ENCODE measurements around the gene UPF1. TPM values are rescaled to one million over a fixed set of nuclear protein-coding genes. Genes with fewer than 3 reads are reported as not detected.

Gene UPF1
- total RNA-seq, 1 donor from 2014 or later, result 57.8 TPM

DNA sequence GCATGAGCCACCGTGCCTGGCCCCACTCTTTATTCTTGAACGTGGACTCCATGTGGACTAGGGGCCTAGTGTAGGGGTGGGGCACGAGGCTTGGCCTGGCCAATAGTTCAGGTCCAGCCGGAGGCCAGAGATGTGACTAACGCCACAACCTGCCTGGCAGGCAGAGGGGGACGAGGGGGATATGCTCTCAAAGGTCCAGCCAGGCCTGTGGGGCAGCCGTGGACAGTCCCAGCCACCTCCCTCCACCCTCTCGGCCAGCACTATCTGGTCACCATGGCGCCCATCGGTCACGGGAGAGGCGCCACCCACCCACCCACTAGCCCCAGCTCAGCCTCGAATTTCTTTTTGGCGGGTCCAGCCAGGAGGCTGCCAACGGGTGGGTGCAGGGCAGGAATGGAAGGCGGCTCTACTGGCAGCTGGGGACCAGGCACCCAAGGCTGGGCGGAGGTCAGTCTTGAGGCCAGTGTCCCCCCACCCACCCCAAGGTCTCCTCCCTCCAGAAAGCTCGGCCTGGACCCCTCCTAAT is 66.4 kb downstream of the UPF1 start:
- H3K4me1 Mint-ChIP-seq (ENCODE audit: low read depth, unreplicated experiment), result peaks cover 2% of the 10 kb centered on the region
- FAIRE-seq (no peak), DNase-seq (ENCODE audit: low read depth) (no peak)
- Histone ChIP-seq H3K4me3 (ENCODE audit: insufficient read depth, low read depth, low read length) (no peak overlapping the region), H3K27me3 (ENCODE audit: insufficient read depth, low read length) (peaks cover 7% of the 10 kb centered on the region), H3K4me2 (ENCODE audit: low read length) (no peak overlapping the region), H3K9ac (ENCODE audit: low read length) (no peak overlapping the region), H3K9me3 (ENCODE audit: insufficient read depth, low read depth, low read length) (no peaks in the 10 kb centered on the region), H3K27ac (ENCODE audit: low read depth, low read length) (no peak overlapping the region), H2AFZ (ENCODE audit: low read depth, low read length) (no peak overlapping the region), H3K79me2 (ENCODE audit: insufficient read depth, low read length) (no peaks in the 10 kb centered on the region), H3K4me1 (ENCODE audit: insufficient read depth, low read length) (peaks cover 9% of the 10 kb centered on the region), H3K36me3 (ENCODE audit: insufficient read depth, low read length) (no peaks in the 10 kb centered on the region), H4K20me1 (ENCODE audit: insufficient read depth, low read length) (peaks cover 47% of the 10 kb centered on the region)
- no peaks in the 10 kb centered on the region for H3K27me3 Mint-ChIP-seq (ENCODE audit: low read depth, unreplicated experiment)
- no peak overlapping the region for H3K27ac Mint-ChIP-seq (ENCODE audit: unreplicated experiment)
- TF ChIP-seq EZH2 (IDR thresholded peaks at IDR 0.05; ENCODE audit: insufficient read depth, low read length), result no peak
- TF ChIP-seq, protein P1, sequence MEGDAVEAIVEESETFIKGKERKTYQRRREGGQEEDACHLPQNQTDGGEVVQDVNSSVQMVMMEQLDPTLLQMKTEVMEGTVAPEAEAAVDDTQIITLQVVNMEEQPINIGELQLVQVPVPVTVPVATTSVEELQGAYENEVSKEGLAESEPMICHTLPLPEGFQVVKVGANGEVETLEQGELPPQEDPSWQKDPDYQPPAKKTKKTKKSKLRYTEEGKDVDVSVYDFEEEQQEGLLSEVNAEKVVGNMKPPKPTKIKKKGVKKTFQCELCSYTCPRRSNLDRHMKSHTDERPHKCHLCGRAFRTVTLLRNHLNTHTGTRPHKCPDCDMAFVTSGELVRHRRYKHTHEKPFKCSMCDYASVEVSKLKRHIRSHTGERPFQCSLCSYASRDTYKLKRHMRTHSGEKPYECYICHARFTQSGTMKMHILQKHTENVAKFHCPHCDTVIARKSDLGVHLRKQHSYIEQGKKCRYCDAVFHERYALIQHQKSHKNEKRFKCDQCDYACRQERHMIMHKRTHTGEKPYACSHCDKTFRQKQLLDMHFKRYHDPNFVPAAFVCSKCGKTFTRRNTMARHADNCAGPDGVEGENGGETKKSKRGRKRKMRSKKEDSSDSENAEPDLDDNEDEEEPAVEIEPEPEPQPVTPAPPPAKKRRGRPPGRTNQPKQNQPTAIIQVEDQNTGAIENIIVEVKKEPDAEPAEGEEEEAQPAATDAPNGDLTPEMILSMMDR (IDR thresholded peaks at IDR 0.05; ENCODE audit: insufficient read depth, low read depth, low read length), result no peak
- peaks cover 10% of the 10 kb centered on the region for H3K36me3 Mint-ChIP-seq (ENCODE audit: low read depth, unreplicated experiment)
- no peak overlapping the region for H3K4me3 Mint-ChIP-seq (ENCODE audit: unreplicated experiment)
- H3K9me3 Mint-ChIP-seq (ENCODE audit: unreplicated experiment), result no peaks in the 10 kb centered on the region

DNA sequence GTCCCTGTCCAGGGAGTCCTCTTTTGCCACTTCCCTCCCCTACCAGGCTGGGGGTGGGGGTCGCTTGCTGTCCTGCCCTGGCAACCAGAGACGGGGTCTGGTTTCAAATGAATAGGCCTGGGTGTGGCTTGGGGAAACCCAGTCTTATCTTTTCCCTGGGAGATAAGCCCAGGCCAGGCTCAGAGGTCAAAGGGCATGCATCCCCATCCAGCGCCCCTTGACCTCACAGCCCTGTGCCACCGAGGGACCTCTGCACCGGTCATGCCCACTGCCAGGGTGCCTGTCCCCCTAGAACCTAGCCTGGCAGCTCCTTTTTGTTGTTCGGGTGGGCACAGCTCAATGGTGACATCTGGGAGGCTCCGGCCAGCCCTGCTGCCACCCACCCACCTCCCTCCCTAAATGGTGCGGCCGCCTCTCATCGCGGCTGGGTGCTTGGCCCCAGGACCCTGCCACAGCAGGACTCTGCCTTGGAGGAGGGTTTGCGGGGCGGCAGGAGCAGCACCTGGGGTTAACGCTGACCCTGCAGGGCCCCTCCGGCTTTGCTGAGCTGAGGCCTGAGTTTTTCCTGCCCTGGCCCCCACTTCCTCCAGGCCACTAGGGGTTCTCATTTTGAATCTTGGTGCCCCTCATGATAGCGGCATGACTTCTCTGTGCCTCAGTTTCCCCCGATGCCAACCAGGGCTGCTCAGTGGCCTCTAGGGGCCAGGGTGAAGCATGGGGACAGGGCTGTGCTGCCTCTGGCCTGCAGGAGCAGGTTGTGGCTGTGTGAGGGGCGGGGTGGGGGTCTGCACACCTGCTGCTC is 67.0 kb downstream of the UPF1 start:
- no peaks in the 10 kb centered on the region for H3K9me3 ChIP-seq (ENCODE audit: insufficient read depth, low read depth, low read length)
- DNase-seq (ENCODE audit: low read depth), result no peak
- H3K36me3 Mint-ChIP-seq (ENCODE audit: low read depth, unreplicated experiment), result peaks cover 10% of the 10 kb centered on the region
- H3K27me3 Mint-ChIP-seq (ENCODE audit: low read depth, unreplicated experiment), result no peaks in the 10 kb centered on the region
- H3K27ac Mint-ChIP-seq (ENCODE audit: unreplicated experiment), result no peak overlapping the region
- H3K27ac ChIP-seq (ENCODE audit: low read depth, low read length), result no peak overlapping the region
- FAIRE-seq, result no peak
- TF ChIP-seq EZH2 (IDR thresholded peaks at IDR 0.05; ENCODE audit: insufficient read depth, low read length), result no peak
- TF ChIP-seq, protein P1 (IDR thresholded peaks at IDR 0.05; ENCODE audit: insufficient read depth, low read depth, low read length), result no peak
- no peak overlapping the region for H2AFZ ChIP-seq (ENCODE audit: low read depth, low read length)
- no peaks in the 10 kb centered on the region for H3K79me2 ChIP-seq (ENCODE audit: insufficient read depth, low read length)
- no peak overlapping the region for H3K4me2 ChIP-seq (ENCODE audit: low read length)
- H3K4me3 ChIP-seq (ENCODE audit: insufficient read depth, low read depth, low read length), result no peak overlapping the region
- peaks cover 9% of the 10 kb centered on the region for H3K4me1 ChIP-seq (ENCODE audit: insufficient read depth, low read length)
- H3K4me1 Mint-ChIP-seq (ENCODE audit: low read depth, unreplicated experiment), result peaks cover 2% of the 10 kb centered on the region
- H4K20me1 ChIP-seq (ENCODE audit: insufficient read depth, low read length), result peaks cover 48% of the 10 kb centered on the region
- H3K36me3 ChIP-seq (ENCODE audit: insufficient read depth, low read length), result no peaks in the 10 kb centered on the region
- H3K9me3 Mint-ChIP-seq (ENCODE audit: unreplicated experiment), result no peaks in the 10 kb centered on the region
- no peak overlapping the region for H3K4me3 Mint-ChIP-seq (ENCODE audit: unreplicated experiment)
- peaks cover 7% of the 10 kb centered on the region for H3K27me3 ChIP-seq (ENCODE audit: insufficient read depth, low read length)
- H3K9ac ChIP-seq (ENCODE audit: low read length), result no peak overlapping the region

All from astrocyte (in vitro differentiated cells and primary cell).